Endothelial cell of umbilical vein (primary cell): ENCODE measurements around the gene EIF4B. TPM values are rescaled to one million over a fixed set of nuclear protein-coding genes. Genes with fewer than 3 reads are reported as not detected.
A peak's percentile ranks its signal among the peaks of the same experiment; 100 is the strongest.

Experiments
- BruUV-seq: library from RNA; stranded (reverse); fragments of 400-500 nt; replicated peaks from 2 replicates; lab custom pipeline; 2021; lab: Mats Ljungman, UMichigan
- CTCF ChIA-PET: fragments of 300-600, 350-600 bp; sonication (Branson Sonifier 250); formaldehyde crosslinking; loops from one replicate; lab custom pipeline; 2021; ENCODE audit warnings: antibody characterized with exemption, inconsistent platforms; lab: Charles Lee
- POLR2A ChIA-PET: fragments of 300-600, 350-600 bp; sonication (Branson Sonifier 250); formaldehyde crosslinking; loops from one replicate; lab custom pipeline; 2021; ENCODE audit warnings: antibody characterized with exemption, inconsistent platforms; lab: Charles Lee
- DNase-seq: peaks from one replicate; pipeline ENCODE4 v3.0.0-alpha.2; 2011; ENCODE audit warnings: low read depth, low spot score
- FAIRE-seq: peaks from 2 replicates; lab custom pipeline; 2011; peaks lifted over from hg19 to GRCh38; lab: Jason Lieb, UNC
- H2AFZ ChIP-seq: 2 replicates; pipeline ENCODE4 v1.6.0; 2012; ENCODE audit warnings: low read depth, low read length, control low read depth, inconsistent platforms
- H3K27ac ChIP-seq: 2 replicates; pipeline ENCODE4 v1.5.1; 2011; ENCODE audit warnings: low read depth, mild to moderate bottlenecking, control low read depth, low read length, moderate library complexity; ENCODE audit not compliant: insufficient read depth
- H3K27me3 ChIP-seq, 2 experiments: 2 replicates each; pipeline versions ENCODE4 v1.6.0 to v1.6.1; 2011; ENCODE audit warnings: low read length in 2 of 2, mixed read lengths in 1 of 2; ENCODE audit not compliant: control insufficient read depth in 2 of 2, insufficient read depth in 2 of 2
- H3K36me3 ChIP-seq, 2 experiments: 2 replicates in 1 of 2; 3 replicates in 1 of 2; pipeline ENCODE4 v1.5.1; 2011; ENCODE audit warnings: low read length in 2 of 2, mild to moderate bottlenecking in 1 of 2, moderate library complexity in 1 of 2; ENCODE audit not compliant: control insufficient read depth in 2 of 2, insufficient read depth in 2 of 2; ENCODE audit errors: extremely low read depth in 1 of 2
- H3K4me1 ChIP-seq: 3 replicates; pipeline ENCODE4 v1.5.1; 2011; ENCODE audit warnings: mild to moderate bottlenecking, low read length; ENCODE audit not compliant: control insufficient read depth, insufficient read depth; ENCODE audit errors: extremely low read depth
- H3K4me2 ChIP-seq: 2 replicates; pipeline ENCODE4 v1.6.1; 2011; ENCODE audit warnings: low read length, control low read depth, mixed read lengths; ENCODE audit not compliant: insufficient read depth
- H3K4me3 ChIP-seq, 3 experiments: fragments of 200-600 bp in 1 of 3; sonication (generic), shearing (Covaris generic) in 1 of 3; replicated peaks in 1 of 3; 2 replicates each; pipeline ENCODE4 v1.5.1; 2011 to 2016; ENCODE audit warnings: control low read depth in 3 of 3, low read length in 3 of 3, mild to moderate bottlenecking in 2 of 3, inconsistent platforms in 1 of 3, low read depth in 1 of 3, moderate library complexity in 1 of 3; ENCODE audit not compliant: insufficient read depth in 1 of 3
- H3K79me2 ChIP-seq: 2 replicates; pipeline ENCODE4 v1.6.0; 2012; ENCODE audit warnings: low read length, inconsistent platforms; ENCODE audit not compliant: control insufficient read depth, insufficient read depth
- H3K9ac ChIP-seq: replicated peaks from 2 replicates; pipeline ENCODE3; 2011; ENCODE audit warnings: low read length, control low read depth; ENCODE audit not compliant: insufficient read depth; ENCODE audit errors: extremely low read depth
- H3K9me1 ChIP-seq: replicated peaks from 3 replicates; pipeline ENCODE4 v1.6.0; 2011; ENCODE audit warnings: mild to moderate bottlenecking, low read length; ENCODE audit not compliant: control insufficient read depth, insufficient read depth; ENCODE audit errors: extremely low read depth
- H3K9me3 ChIP-seq: replicated peaks from 2 replicates; pipeline ENCODE4 v1.5.1; 2012; ENCODE audit warnings: low read length, inconsistent platforms; ENCODE audit not compliant: control insufficient read depth, insufficient read depth
- H4K20me1 ChIP-seq: replicated peaks from 2 replicates; pipeline ENCODE3; 2011; ENCODE audit warnings: mild to moderate bottlenecking, low read length; ENCODE audit not compliant: control insufficient read depth, insufficient read depth; ENCODE audit errors: extremely low read depth
- EZH2 ChIP-seq: IDR thresholded peaks from 2 replicates; pipeline ENCODE4 v1.6.1; 2012; ENCODE audit warnings: borderline replicate concordance, low read depth, mild to moderate bottlenecking, moderate library complexity, low read length, inconsistent platforms; ENCODE audit not compliant: severe bottlenecking
- JUN ChIP-seq: IDR thresholded peaks from 2 replicates; pipeline ENCODE4 v1.6.1; 2011; ENCODE audit warnings: borderline replicate concordance, low read depth; ENCODE audit not compliant: insufficient read length, insufficient read depth
- MYC ChIP-seq: IDR thresholded peaks from one replicate; pipeline ENCODE4 v1.6.1; 2011; ENCODE audit warnings: mild to moderate bottlenecking, low read depth, low read length
- POLR2A ChIP-seq: IDR thresholded peaks from 2 replicates; pipeline ENCODE4 v1.6.1; 2012; ENCODE audit warnings: low read depth, mild to moderate bottlenecking, control low read depth, low read length
- POLR2AphosphoS5 ChIP-seq: IDR thresholded peaks from 2 replicates; pipeline ENCODE4 v1.6.1; 2012; ENCODE audit warnings: low read depth, mild to moderate bottlenecking, control low read depth, low read length, moderate library complexity; ENCODE audit not compliant: insufficient read depth
- dilution Hi-C: fragments of 300-500 bp; cut with MboI; formaldehyde crosslinking; loops from one replicate; pipeline ENCODE4 v1.15.0; 2019; ENCODE audit warnings: low sequenced_read_pairs; ENCODE audit not compliant: extremely low pct_ligation_motif_present
- intact Hi-C: fragments of 100-400 bp; cut with micrococcal nuclease; formaldehyde crosslinking; loops from one replicate; pipeline ENCODE4 v1.10.0; 2022
- polyA plus RNA-seq, 4 experiments: library from polyadenylated mRNA; depleted of rRNA in 3 of 4; stranded (reverse) in 3 of 4; unstranded in 1 of 4; fragments of >200 nt; gene quantifications; 2 replicates each; pipeline versions ENCODE4 v1.2.1 to v1.2.3, GENCODE V29; 2011 to 2012; ENCODE audit warnings: missing spikeins in 1 of 4
- total RNA-seq: library from RNA; stranded (reverse); gene quantifications from 2 replicates; pipeline ENCODE4 v1.2.3, GENCODE V29; 2021
- TF ChIP-seq, protein P1 (sequence below), 2 donors: IDR thresholded peaks; 1 replicate in 1 of 2; 2 replicates in 1 of 2; pipeline ENCODE4 v1.5.1; 2011; ENCODE audit warnings: low read length in 2 of 2, mild to moderate bottlenecking in 2 of 2, moderate library complexity in 2 of 2, control low read depth in 1 of 2, inconsistent platforms in 1 of 2, low read depth in 1 of 2; ENCODE audit not compliant: insufficient read depth in 1 of 2; ENCODE audit errors: extremely low read depth in 1 of 2
- TF ChIP-seq, protein P2 (sequence below): IDR thresholded peaks from 2 replicates; pipeline ENCODE4 v1.6.1; 2011; ENCODE audit not compliant: insufficient read depth, insufficient read length

EIF4B gene
- total and polyA plus RNA-seq, 2 donors (not counting 3 experiments of a cell fraction or from before 2014, with no cell fraction given), result 233 to 382 TPM

DNA sequence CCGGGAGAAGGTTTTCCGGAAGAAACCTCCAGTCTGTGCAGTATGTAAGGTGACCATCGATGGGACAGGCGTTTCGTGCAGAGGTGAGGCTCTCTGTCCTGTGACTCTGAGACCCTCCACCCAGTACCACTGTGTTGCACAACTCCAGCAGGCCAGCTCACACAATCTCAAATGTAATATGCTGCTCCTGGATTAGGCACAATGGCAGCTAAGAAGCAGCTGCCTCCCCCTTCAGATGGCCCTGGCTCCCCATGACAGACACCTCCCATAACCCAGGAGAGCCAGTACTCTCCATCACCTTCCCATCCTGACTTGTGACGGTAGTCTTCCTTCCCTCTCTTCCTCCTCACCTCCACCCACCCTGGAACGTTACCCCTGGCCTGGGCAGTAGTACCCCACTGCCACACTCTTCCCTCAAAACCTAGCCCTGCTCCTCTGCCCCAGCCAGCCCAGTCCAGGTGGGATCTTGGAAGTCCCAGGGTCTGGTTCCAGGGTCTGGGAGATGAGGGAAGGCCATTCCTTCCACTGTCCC lies 45.7 kb downstream of the EIF4B start:
- CTCF ChIA-PET, result interaction anchor here (1.1 to 5.2 kb wide), 4 partner anchors 10 to 48 kb away, joined by 5 to 79 read pairs (median 11); no protein-coding TSS in a partner anchor
- peaks cover 0 to 9% of the 10 kb centered on the region in 2 experiments for H3K36me3 ChIP-seq
- POLR2A ChIA-PET, result interaction anchor here (1.5 kb wide), 1 partner anchor 14 kb away, joined by 4 read pairs; no protein-coding TSS in a partner anchor
- peak overlapping the region; percentile 85 for H3K4me2 ChIP-seq
- no peaks in the 10 kb centered on the region for H3K27me3 ChIP-seq
- no peaks in the 10 kb centered on the region for H4K20me1 ChIP-seq
- peaks cover 60% of the 10 kb centered on the region for H3K4me1 ChIP-seq
- TF ChIP-seq POLR2A (peak; percentile 23), JUN (no peak), EZH2 (no peak), MYC (no peak), POLR2AphosphoS5 (no peak)
- TF ChIP-seq, protein P1, sequence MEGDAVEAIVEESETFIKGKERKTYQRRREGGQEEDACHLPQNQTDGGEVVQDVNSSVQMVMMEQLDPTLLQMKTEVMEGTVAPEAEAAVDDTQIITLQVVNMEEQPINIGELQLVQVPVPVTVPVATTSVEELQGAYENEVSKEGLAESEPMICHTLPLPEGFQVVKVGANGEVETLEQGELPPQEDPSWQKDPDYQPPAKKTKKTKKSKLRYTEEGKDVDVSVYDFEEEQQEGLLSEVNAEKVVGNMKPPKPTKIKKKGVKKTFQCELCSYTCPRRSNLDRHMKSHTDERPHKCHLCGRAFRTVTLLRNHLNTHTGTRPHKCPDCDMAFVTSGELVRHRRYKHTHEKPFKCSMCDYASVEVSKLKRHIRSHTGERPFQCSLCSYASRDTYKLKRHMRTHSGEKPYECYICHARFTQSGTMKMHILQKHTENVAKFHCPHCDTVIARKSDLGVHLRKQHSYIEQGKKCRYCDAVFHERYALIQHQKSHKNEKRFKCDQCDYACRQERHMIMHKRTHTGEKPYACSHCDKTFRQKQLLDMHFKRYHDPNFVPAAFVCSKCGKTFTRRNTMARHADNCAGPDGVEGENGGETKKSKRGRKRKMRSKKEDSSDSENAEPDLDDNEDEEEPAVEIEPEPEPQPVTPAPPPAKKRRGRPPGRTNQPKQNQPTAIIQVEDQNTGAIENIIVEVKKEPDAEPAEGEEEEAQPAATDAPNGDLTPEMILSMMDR (IDR thresholded peaks at IDR 0.05; ENCODE audit: extremely low read depth in 1 of 2, insufficient read depth in 1 of 2, low read depth in 1 of 2, low read length in 2 of 2), result no peak
- TF ChIP-seq, protein P2, sequence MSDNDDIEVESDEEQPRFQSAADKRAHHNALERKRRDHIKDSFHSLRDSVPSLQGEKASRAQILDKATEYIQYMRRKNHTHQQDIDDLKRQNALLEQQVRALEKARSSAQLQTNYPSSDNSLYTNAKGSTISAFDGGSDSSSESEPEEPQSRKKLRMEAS, result no peak
- no peak for DNase-seq
- dilution Hi-C loops (no loop called here), intact Hi-C loops (loop anchor here (5.0 kb wide), 1 partner anchor 45 kb away; the partner anchor contains the start of gene IGFBP6)
- peaks cover 15% of the 10 kb centered on the region for H3K79me2 ChIP-seq
- H3K4me3 ChIP-seq, result peak overlapping the region in 2 of 3 experiments; percentile 68 to 78
- no peak overlapping the region for H3K9ac ChIP-seq
- H3K9me1 ChIP-seq, result no peaks in the 10 kb centered on the region
- H3K27ac ChIP-seq, result no peak overlapping the region
- no peaks in the 10 kb centered on the region for H3K9me3 ChIP-seq
- peak; percentile 15 for FAIRE-seq
- no TSS peak for BruUV-seq
- no peak overlapping the region for H2AFZ ChIP-seq
